Skin epidermis (tissue), 12 donors: ENCODE data around the gene KCTD2.
A peak's percentile ranks its signal among the peaks of the same experiment; 100 is the strongest.
"Not testable (repeated sequence)": the region's sequence is repeated elsewhere in the genome, so short reads cannot be mapped to it uniquely, and the experiment has no call there.

Experiments used
- H3K27ac ChIP-seq, 21 experiments: fragments of 200-600 bp; sonication (generic) in 11 of 21; one replicate each; pipeline ENCODE4 v1.5.0; 2020; ENCODE audit warnings: mild to moderate bottlenecking in 3 of 21, inconsistent platforms in 2 of 21, moderate library complexity in 2 of 21
- H3K4me3 ChIP-seq, 7 experiments: fragments of 200-600 bp; sonication (generic) in 2 of 7; one replicate each; pipeline ENCODE4 v1.5.0; 2020; ENCODE audit warnings: inconsistent platforms in 2 of 7, mild to moderate bottlenecking in 2 of 7, moderate library complexity in 1 of 7

Gene KCTD2

GRCh38 chr17:75013092-75013559, 33.9 kb upstream of the KCTD2 start:
- H3K4me3 ChIP-seq = peak overlapping the region; percentile 50 to 95 (median 79)
- H3K27ac ChIP-seq = peak overlapping the region; percentile 35 to 92 (median 88)

- no peak overlapping the region for H3K27ac ChIP-seq
- no peak overlapping the region for H3K4me3 ChIP-seq
Observed at GRCh38 chr17:75019146-75019545, 27.9 kb upstream of the KCTD2 start.

DNA sequence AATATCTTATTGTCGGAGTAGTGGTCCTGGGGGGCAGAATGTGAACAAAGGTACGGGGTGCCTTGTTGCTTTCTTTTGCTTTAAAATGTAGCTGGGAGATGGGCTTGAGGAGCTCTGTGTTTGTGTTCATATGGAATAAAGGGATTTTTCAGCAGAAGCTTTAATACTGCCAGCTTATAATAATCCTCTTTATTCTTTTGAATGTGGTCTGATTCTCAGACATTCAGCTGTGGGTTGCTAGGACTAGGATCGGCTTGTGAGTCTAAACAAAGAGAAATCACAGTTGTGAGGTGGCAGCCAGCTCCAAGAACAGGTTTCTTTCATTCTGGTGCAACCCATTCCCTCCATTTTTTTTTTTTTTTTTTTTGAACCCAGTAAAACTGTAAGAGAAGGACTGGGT, 27.3 kb upstream of the KCTD2 start:
- H3K27ac ChIP-seq = no peak overlapping the region
- H3K4me3 ChIP-seq = no peak overlapping the region

DNA sequence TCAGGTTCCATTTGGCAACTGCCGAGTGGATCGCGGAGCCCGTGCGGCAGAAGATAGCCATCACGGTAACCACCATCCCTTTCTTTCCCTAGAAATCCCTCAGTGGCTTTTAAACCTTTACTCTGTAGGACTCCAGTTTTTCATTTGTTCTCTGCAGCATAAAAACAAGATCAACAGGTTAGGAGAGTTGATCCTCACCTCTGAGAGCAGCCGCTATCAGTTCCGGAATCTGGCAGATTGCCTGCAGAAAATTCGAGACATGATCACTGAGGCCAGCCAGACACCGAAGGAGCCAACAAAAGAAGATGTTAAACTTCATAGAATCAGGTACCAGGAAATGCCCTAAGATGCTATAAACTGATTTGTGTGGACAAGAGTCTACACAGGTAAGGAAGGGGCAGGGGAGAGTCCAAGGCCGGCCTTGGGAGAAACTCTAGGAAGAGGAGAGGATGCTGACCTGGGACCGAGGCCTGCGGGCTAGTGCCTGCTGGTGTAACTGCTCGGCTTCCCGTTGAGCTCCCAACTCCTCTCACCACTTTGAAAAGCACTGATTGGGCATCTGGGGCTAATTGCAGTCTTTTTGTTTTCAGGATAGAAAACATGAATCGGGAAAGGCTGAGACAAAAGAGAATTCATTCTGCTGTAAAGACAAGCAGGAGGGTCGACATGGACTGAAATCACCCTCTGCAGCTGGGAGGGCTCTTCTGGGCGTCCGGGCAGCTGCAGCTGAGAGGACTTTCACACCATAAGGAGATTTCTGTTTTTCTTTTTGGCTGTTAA, 26.5 kb upstream of the KCTD2 start:
- no peak overlapping the region for H3K4me3 ChIP-seq
- no peak overlapping the region for H3K27ac ChIP-seq

DNA sequence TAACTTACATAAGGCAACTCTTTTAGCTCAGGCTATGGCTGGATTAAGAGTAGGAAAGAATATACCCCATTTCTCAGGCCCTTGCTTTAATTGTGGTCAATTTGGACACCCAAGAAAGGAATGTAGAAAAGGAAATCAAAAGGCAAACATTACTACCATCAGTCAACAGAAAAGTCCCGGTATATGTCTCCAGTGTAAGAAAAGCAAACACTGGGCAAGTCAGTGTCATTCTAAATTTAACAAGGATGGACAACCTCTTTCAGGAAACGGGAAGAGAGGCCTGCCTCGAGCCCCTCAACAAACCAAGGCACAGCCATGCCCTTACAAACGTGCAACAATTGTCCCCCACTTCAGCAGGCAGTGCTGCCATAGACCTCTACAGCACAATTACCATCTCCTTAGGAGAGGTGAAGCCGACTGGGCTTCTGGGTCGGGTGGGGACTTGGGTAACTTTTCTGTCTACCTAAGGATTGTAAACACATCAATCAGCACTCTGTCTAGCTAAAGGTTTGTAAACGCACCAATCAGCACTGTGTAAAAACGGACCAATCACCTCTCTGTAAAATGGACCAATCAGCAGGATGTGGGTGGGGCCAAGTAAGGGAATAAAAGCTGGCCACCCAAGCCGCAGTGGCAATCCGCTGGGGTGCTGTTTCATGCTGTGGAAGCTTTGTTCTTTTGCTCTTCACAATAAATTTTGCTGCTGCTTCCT, 22.2 kb upstream of the KCTD2 start:
- Histone ChIP-seq H3K4me3 (no peak overlapping the region), H3K27ac (peak overlapping the region in 1 of 21 experiments; percentile 66)

GRCh38 chr17:75025398-75025734, 21.7 kb upstream of the KCTD2 start:
- H3K27ac ChIP-seq = peak overlapping the region in 2 of 21 experiments; percentile 56 to 66
- not testable (repeated sequence) for H3K4me3 ChIP-seq

GRCh38 chr17:75026650-75027049, 20.4 kb upstream of the KCTD2 start:
- H3K27ac ChIP-seq = peak overlapping the region in 8 of 21 experiments; percentile 8 to 66 (median 56)
- not testable (repeated sequence) for H3K4me3 ChIP-seq

- Histone ChIP-seq H3K4me3 (no peak overlapping the region), H3K27ac (no peak overlapping the region)
Observed at GRCh38 chr17:75030161-75030560, 16.9 kb upstream of the KCTD2 start.

GRCh38 chr17:75031972-75032719, 14.9 kb upstream of the KCTD2 start:
- Histone ChIP-seq H3K27ac (peak overlapping the region in 15 of 21 experiments; percentile 4 to 88 (median 50)), H3K4me3 (peak overlapping the region in 5 of 7 experiments; percentile 3 to 62 (median 44))

DNA sequence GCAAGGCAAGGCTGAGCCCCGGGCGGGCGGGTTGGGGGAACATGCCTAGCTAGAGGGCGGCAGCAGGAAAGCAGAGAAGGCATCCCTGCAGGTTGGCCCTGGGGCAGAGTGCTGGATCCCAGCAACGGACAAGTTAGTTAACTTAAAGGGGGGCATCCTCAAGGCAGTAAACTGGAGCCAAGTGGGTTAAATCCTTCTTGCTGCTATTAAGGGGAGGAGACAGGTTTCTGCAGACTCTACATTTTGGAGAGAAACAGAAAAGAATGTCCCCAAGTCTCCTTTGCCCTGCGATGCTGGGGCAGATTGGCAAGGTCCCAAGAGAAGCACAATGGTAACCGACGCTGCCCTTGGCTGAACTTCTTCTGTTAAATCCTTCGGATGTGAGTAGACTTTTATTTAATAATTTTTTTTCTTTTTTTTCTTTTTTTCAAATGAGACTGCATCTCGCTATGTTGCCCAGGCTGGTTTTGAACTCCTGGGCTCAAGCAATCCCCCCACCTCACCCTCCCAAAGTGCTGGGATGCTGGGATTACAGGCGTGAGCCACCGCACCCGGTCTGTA, 14.2 kb upstream of the KCTD2 start:
- Histone ChIP-seq H3K27ac (peak overlapping the region in 14 of 21 experiments; percentile 4 to 88 (median 53)), H3K4me3 (peak overlapping the region in 6 of 7 experiments; percentile 3 to 62 (median 46))

GRCh38 chr17:75033346-75034235, 13.4 kb upstream of the KCTD2 start:
- peak overlapping the region; percentile 33 to 62 (median 52) for H3K4me3 ChIP-seq
- H3K27ac ChIP-seq = peak overlapping the region in 15 of 21 experiments; percentile 69 to 91 (median 83)

- Histone ChIP-seq H3K27ac (peak overlapping the region in 20 of 21 experiments; percentile 54 to 91 (median 82)), H3K4me3 (peak overlapping the region; percentile 33 to 62 (median 52))
Observed at GRCh38 chr17:75034236-75034908, 12.7 kb upstream of the KCTD2 start.

GRCh38 chr17:75036643-75037268, 10.3 kb upstream of the KCTD2 start:
- peak overlapping the region in 1 of 7 experiments; percentile 2 for H3K4me3 ChIP-seq

DNA sequence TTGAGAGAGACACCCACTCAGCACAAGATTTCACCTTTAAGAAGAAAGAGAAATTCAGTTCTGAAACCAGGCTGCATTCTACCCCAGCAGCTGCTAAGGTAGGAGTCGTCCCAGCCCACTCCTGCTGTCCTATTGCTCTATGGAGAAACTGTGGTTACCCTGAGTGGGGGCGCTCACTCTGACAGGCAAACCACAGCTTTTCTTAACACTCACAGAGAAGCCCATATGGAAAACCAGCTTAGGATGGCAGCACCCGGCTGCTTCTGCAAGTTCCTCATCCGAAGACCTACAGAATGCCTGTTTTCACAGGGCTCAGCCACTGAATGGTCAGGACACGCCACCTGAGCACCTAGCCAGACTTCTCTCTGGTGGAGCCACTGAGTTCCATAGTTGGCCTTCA, 7.8 kb upstream of the KCTD2 start:
- H3K27ac ChIP-seq = no peak overlapping the region
- H3K4me3 ChIP-seq = no peak overlapping the region

More at GRCh38 chr17:75036643-75037268, 10.3 kb upstream of the KCTD2 start:
- H3K27ac ChIP-seq = peak overlapping the region in 16 of 21 experiments; percentile 3 to 89 (median 74)

GRCh38 chr17:75041656-75042280, 5.3 kb upstream of the KCTD2 start:
- no peak overlapping the region for H3K4me3 ChIP-seq
- peak overlapping the region in 1 of 21 experiments; percentile 34 for H3K27ac ChIP-seq

DNA sequence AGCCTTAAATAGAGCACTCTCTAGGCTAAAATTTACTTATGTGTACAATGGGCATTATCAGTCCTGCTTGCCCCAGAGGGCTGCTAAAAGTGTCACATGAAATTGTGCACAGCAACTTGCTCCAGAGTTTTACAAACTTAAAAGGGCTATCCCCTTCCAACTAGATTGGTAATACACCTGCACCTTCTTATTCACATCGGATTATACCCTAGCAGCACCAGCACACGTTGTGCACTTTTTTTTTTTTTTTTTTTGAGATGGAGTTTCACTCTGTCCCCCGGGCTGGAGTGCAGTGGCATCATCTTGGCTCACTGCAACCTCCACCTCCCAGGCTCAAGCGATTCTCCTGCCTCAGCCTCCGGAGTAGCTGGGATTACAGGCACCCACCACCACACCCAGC, 3.2 kb upstream of the KCTD2 start:
- not testable (repeated sequence) for H3K27ac ChIP-seq, H3K4me3 ChIP-seq

GRCh38 chr17:75044716-75045115, 2.3 kb upstream of the KCTD2 start:
- Histone ChIP-seq H3K27ac (no peak overlapping the region), H3K4me3 (no peak overlapping the region)
